Stimulated activated naive CD8-positive, alpha-beta T cell treated with anti-CD3 and anti-CD28 coated beads, Interleukin-15, Interleukin-2, amounts not matched to agents 100 ng/mL and 50 ng/mL, for 24 hours (primary cell): ENCODE results near the gene NPRL2.
A peak's percentile ranks its signal among the peaks of the same experiment; 100 is the strongest.
"Not testable (repeated sequence)": the region's sequence is repeated elsewhere in the genome, so short reads cannot be mapped to it uniquely, and the experiment has no call there.

Experiments
- H3K27ac Mint-ChIP-seq: one replicate; pipeline ENCODE4 v1.8.0; 2021; ENCODE audit warnings: mild to moderate bottlenecking, mixed read lengths
- H3K27me3 Mint-ChIP-seq: one replicate; pipeline ENCODE4 v1.8.0; 2021; ENCODE audit warnings: mixed read lengths
- H3K36me3 Mint-ChIP-seq: one replicate; pipeline ENCODE4 v1.8.0; 2021; ENCODE audit warnings: low read depth, mixed read lengths
- H3K4me1 Mint-ChIP-seq: one replicate; pipeline ENCODE4 v1.8.0; 2021; ENCODE audit warnings: low read depth, mixed read lengths
- H3K4me3 Mint-ChIP-seq: one replicate; pipeline ENCODE4 v1.8.0; 2021; ENCODE audit warnings: mild to moderate bottlenecking, mixed read lengths
- H3K9me3 Mint-ChIP-seq: one replicate; pipeline ENCODE4 v1.8.0; 2021; ENCODE audit warnings: mixed read lengths

The NPRL2 gene

DNA sequence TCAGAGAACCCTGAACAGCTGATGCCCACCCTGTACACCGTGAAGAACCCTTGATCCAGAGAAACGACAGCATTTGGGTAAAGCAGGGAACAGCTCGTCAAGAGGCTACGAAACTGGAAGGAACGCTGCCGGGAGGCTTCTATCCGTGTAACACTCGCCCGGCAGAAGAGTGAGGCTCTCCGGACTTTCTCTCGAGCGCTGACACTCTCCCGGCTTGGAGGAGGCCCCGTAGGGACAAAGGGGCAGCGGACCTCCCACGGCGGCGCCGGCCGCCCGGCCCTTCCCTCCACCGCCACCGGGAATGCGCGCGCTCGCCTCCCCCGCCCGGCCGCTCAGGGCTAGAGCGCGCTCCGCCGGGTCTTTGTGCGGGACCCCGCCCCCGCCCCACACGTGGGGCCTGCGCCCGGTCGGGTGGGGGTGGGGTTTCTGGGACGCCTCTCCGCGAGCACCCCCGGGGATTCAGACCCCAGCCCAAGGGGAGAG lies 29.7 kb downstream of the NPRL2 start:
- H3K9me3 Mint-ChIP-seq, result no peaks in the 10 kb centered on the region
- H3K27me3 Mint-ChIP-seq, result no peaks in the 10 kb centered on the region
- H3K4me3 Mint-ChIP-seq, result peak overlapping the region; percentile 91
- H3K27ac Mint-ChIP-seq, result peak overlapping the region; percentile 40
- peaks cover 8% of the 10 kb centered on the region for H3K36me3 Mint-ChIP-seq
- H3K4me1 Mint-ChIP-seq, result peaks cover 44% of the 10 kb centered on the region

DNA sequence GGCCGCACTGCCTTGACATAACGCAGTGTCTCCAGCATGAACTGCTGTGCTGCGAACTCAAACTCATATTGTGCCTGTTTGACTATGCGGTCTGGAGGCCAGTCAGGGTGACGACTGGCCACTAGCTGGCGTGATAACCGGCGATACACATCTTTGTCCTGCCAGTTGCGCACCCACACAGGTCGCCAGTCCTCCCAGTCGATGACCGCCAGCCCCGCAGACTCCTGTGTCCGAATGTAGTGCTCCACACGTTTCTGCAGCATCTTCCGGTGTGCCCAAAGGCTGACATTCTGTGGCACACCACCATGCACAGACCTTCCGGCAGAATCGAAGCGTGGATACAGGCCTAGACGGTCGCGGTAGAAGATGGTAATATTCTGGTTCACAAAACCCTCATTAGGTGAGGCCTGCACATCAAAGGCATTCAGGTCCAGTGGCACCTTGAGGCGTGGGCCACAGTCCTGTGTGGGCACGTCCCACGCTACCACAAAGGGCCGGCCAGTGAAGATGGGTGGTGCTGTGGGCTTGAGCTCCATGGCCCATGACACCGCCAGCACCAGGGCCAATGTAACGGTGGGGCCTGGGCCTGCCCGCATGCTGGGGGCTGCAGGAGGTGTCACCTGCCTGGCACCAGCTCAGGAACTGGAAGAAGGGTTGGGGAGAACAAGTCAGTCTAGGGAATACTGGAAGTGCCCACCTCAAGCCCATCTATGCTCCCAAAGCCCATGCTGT lies 30.5 kb downstream of the NPRL2 start:
- H3K27ac Mint-ChIP-seq, result no peak overlapping the region
- H3K9me3 Mint-ChIP-seq, result no peaks in the 10 kb centered on the region
- no peaks in the 10 kb centered on the region for H3K27me3 Mint-ChIP-seq
- peak overlapping the region; percentile 91 for H3K4me3 Mint-ChIP-seq
- peaks cover 8% of the 10 kb centered on the region for H3K36me3 Mint-ChIP-seq
- H3K4me1 Mint-ChIP-seq, result peaks cover 44% of the 10 kb centered on the region

DNA sequence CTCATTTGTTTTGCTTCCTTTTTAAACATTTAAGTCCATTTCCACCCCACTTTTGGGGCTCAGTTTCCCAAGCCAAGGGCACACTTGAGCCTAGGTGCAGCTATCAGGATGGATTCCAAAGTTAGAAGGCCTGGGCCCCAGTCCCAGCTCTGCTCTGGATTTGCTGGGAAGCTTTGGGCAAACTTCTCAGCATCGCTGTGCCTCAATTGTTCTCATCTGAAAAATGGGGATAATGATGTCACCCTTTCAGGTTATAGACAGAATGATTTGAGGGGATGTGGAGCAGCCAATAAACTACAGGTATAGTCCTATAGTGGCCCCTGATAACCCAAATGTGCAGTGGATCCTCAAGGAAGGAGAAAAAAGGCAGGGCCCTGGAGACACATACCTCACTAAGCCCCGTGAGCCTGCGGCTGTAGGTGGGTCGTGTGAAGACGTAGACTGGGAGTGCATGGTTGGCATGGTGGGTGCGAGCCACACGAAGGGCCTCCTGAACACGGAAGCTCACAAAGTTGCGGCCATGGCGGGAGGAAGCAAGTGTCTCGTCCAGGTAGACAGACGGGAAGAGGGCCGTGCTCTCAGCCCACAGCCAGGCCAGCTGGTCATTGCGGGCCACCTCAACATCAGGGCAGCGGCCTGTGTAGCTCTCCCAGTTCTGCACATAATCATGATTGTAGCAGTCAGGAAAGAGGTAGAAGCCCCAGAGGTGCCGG lies 31.2 kb downstream of the NPRL2 start:
- Mint-ChIP-seq H3K36me3 (peaks cover 8% of the 10 kb centered on the region), H3K27ac (no peak overlapping the region), H3K27me3 (no peaks in the 10 kb centered on the region), H3K9me3 (no peaks in the 10 kb centered on the region), H3K4me3 (peak overlapping the region; percentile 26), H3K4me1 (peaks cover 37% of the 10 kb centered on the region)

- no peaks in the 10 kb centered on the region for H3K27me3 Mint-ChIP-seq
- H3K4me1 Mint-ChIP-seq, result peaks cover 37% of the 10 kb centered on the region
- no peaks in the 10 kb centered on the region for H3K9me3 Mint-ChIP-seq
- H3K36me3 Mint-ChIP-seq, result peaks cover 8% of the 10 kb centered on the region
- no peak overlapping the region for H3K4me3 Mint-ChIP-seq
- no peak overlapping the region for H3K27ac Mint-ChIP-seq
Observed at GRCh38 chr3:50318615-50319014, 32.0 kb downstream of the NPRL2 start.

DNA sequence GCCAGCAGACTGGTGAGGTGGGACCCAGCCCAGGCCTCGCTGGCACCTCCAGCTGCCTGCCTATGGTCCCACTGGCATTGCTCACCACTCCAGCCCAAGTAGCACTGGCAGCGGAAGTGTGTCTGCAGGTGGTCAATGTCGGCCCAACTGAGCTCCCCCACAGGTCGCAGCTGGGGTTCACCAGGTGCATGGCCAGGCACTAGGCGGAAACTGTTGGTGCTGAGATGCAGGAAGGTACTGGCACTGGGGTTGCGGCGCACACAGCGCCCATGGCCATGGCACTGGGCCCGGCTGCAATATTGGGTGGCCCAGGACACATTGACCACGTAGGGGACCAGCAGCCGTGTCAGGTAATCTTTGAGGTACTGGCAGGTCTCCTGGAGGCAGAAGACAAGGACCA lies 32.4 kb downstream of the NPRL2 start:
- Mint-ChIP-seq H3K36me3 (peaks cover 8% of the 10 kb centered on the region), H3K27me3 (no peaks in the 10 kb centered on the region)

GRCh38 chr3:50317300-50317699 lies 33.3 kb downstream of the NPRL2 start:
- Mint-ChIP-seq H3K4me1 (peaks cover 37% of the 10 kb centered on the region), H3K27me3 (no peaks in the 10 kb centered on the region), H3K9me3 (no peaks in the 10 kb centered on the region), H3K4me3 (no peak overlapping the region), H3K36me3 (peaks cover 8% of the 10 kb centered on the region), H3K27ac (no peak overlapping the region)

More for the DNA sequence above, 32.4 kb downstream of the NPRL2 start:
- Mint-ChIP-seq H3K9me3 (no peaks in the 10 kb centered on the region), H3K4me3 (no peak overlapping the region), H3K27ac (no peak overlapping the region), H3K4me1 (peaks cover 37% of the 10 kb centered on the region)

- peaks cover 8% of the 10 kb centered on the region for H3K36me3 Mint-ChIP-seq
- H3K4me1 Mint-ChIP-seq, result peaks cover 37% of the 10 kb centered on the region
- H3K27ac Mint-ChIP-seq, result no peak overlapping the region
- no peaks in the 10 kb centered on the region for H3K9me3 Mint-ChIP-seq
- H3K4me3 Mint-ChIP-seq, result no peak overlapping the region
- no peaks in the 10 kb centered on the region for H3K27me3 Mint-ChIP-seq
Observed at GRCh38 chr3:50316657-50317242, 33.8 kb downstream of the NPRL2 start.

DNA sequence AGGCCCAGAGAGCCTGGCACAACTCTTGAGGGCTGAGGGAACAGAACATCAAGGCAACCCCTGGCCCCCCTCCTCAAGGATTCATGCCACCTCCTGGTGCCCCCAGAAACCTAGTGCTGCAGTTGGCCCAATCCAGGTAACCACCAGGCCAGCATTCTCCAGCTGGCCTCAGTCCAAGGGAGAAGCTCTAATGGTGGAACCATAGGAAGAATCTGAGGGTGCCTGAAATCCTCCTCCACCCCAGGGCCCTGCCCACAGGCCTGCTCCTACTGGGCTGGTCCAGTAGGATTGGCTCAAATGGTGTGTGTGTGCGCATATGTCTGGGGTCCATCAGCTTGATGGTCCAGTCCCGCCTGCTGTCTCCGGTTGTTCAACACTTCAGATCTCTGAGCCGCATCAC lies 35.8 kb downstream of the NPRL2 start:
- H3K9me3 Mint-ChIP-seq, result no peaks in the 10 kb centered on the region
- peaks cover 10% of the 10 kb centered on the region for H3K36me3 Mint-ChIP-seq
- no peak overlapping the region for H3K27ac Mint-ChIP-seq
- no peaks in the 10 kb centered on the region for H3K27me3 Mint-ChIP-seq
- no peak overlapping the region for H3K4me3 Mint-ChIP-seq
- peaks cover 28% of the 10 kb centered on the region for H3K4me1 Mint-ChIP-seq

DNA sequence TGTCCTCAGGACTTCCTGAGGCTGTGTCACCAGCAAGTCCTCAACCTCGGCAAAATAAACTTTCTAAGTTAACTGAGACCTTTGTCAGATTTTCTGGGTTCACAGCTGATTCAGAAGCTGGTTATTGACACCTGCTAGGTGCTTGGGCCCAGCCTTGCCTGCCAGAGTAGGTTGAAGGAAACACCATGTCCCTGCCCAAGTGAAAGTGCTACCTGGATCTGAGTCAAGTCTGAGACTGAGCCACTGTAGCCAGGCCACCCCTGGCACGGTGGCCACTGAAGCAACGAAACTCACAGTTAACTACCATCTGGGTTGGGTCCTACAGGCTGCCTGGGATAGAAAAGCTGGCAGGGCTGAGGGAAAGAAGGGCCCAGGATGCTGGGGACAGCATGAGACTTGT lies 36.2 kb downstream of the NPRL2 start:
- Mint-ChIP-seq H3K36me3 (peaks cover 14% of the 10 kb centered on the region), H3K27me3 (no peaks in the 10 kb centered on the region), H3K27ac (no peak overlapping the region)

GRCh38 chr3:50312041-50312440 lies 38.5 kb downstream of the NPRL2 start:
- H3K27me3 Mint-ChIP-seq, H3K4me1 Mint-ChIP-seq, H3K9me3 Mint-ChIP-seq, H3K4me3 Mint-ChIP-seq, H3K27ac Mint-ChIP-seq: not testable (repeated sequence)
- H3K36me3 Mint-ChIP-seq, result peaks cover 10% of the 10 kb centered on the region

More for the DNA sequence above, 36.2 kb downstream of the NPRL2 start:
- no peak overlapping the region for H3K4me3 Mint-ChIP-seq
- H3K4me1 Mint-ChIP-seq, result peaks cover 25% of the 10 kb centered on the region
- H3K9me3 Mint-ChIP-seq, result no peaks in the 10 kb centered on the region

DNA sequence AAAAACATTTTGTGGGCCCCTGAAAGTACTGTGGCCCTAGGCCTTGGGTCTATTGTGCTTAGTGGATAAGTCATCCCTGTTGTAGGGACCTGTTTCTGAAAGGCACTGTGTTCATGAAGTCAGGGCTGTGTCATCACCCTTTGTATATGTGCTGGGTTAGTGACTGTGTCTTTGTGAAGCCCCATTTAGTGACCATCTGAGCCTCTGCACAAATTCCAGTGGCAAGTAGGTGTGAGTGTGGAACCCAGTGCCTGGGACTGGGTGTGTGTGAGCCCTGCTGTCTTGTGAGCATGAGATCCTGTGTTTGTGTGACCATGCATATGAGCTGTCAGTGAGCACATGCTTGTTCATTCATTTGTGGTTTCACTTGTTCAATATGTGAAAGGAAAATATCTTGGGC lies 46.0 kb downstream of the NPRL2 start:
- Mint-ChIP-seq H3K4me3 (no peak overlapping the region), H3K27ac (no peak overlapping the region), H3K4me1 (peaks cover 20% of the 10 kb centered on the region), H3K27me3 (no peaks in the 10 kb centered on the region), H3K36me3 (peaks cover 6% of the 10 kb centered on the region), H3K9me3 (no peaks in the 10 kb centered on the region)

GRCh38 chr3:50303013-50303815 lies 47.4 kb downstream of the NPRL2 start, which contains the start of gene HYAL1:
HYAL1 (minus strand) TSS chr3:50303574; CDS start chr3:50302956, 618 bp downstream.
- Mint-ChIP-seq H3K9me3 (no peaks in the 10 kb centered on the region), H3K36me3 (no peaks in the 10 kb centered on the region), H3K4me1 (peaks cover 25% of the 10 kb centered on the region), H3K27ac (no peak within 1 kb of the TSS), H3K27me3 (no peaks in the 10 kb centered on the region), H3K4me3 (no peak within 1 kb of the TSS)

GRCh38 chr3:50302095-50303012 lies 48.2 kb downstream of the NPRL2 start:
- Mint-ChIP-seq H3K4me3 (no peak overlapping the region), H3K9me3 (no peaks in the 10 kb centered on the region), H3K4me1 (peaks cover 29% of the 10 kb centered on the region), H3K27me3 (no peaks in the 10 kb centered on the region), H3K27ac (no peak overlapping the region), H3K36me3 (no peaks in the 10 kb centered on the region)
